HepG2 (cell line): ENCODE results near the gene MIEF1. TPM values are rescaled to one million over a fixed set of nuclear protein-coding genes. Genes with fewer than 3 reads are reported as not detected.

Source experiments
- ELF3 ChIP-seq: IDR thresholded peaks from 2 replicates; pipeline ENCODE4 v1.6.1; 2016; ENCODE audit warnings: missing genetic modification reagents, missing compliant biosample characterization
- ETV6 ChIP-seq: sonication (generic); formaldehyde crosslinking; conservative IDR thresholded peaks from 2 replicates; pipeline ENCODE4 v1.4.0; 2020; ENCODE audit warnings: missing genetic modification reagents
- GATA4 ChIP-seq: sonication (generic); IDR thresholded peaks from 2 replicates; pipeline ENCODE4 v1.6.1; 2016; ENCODE audit warnings: antibody characterized with exemption, low read depth, borderline replicate concordance
- JUN ChIP-seq: sonication (generic); formaldehyde crosslinking; IDR thresholded peaks from 2 replicates; pipeline ENCODE4 v1.4.0; 2020; ENCODE audit warnings: mild to moderate bottlenecking, missing genetic modification reagents
- KAT2B ChIP-seq: fragments of 150-350 bp; IDR thresholded peaks from 2 replicates; pipeline ENCODE4 v1.6.1; 2014; ENCODE audit warnings: low read depth, low read length, borderline replicate concordance
- MXI1 ChIP-seq: IDR thresholded peaks from 3 replicates; pipeline ENCODE4 v1.6.1; 2012; ENCODE audit warnings: low read depth, low read length, inconsistent platforms, borderline replicate concordance
- SSRP1 ChIP-seq: IDR thresholded peaks from 2 replicates; pipeline ENCODE4 v1.6.1; 2016; ENCODE audit warnings: control low read depth
- THAP11 ChIP-seq: IDR thresholded peaks from 2 replicates; pipeline ENCODE4 v1.6.1; 2016; ENCODE audit warnings: missing biosample characterization, missing genetic modification reagents
- ZNF10 ChIP-seq: sonication (generic); formaldehyde crosslinking; IDR thresholded peaks from 2 replicates; pipeline ENCODE4 v1.4.0; 2020; ENCODE audit warnings: mild to moderate bottlenecking, low read depth, missing genetic modification reagents, borderline replicate concordance
- ZNF326 ChIP-seq: sonication (generic); formaldehyde crosslinking; IDR thresholded peaks from 2 replicates; pipeline ENCODE4 v1.4.0; 2020; ENCODE audit warnings: missing genetic modification reagents, borderline replicate concordance
- ZNF773 ChIP-seq: sonication (generic); formaldehyde crosslinking; IDR thresholded peaks from 2 replicates; pipeline ENCODE4 v1.4.0; 2020; ENCODE audit warnings: missing genetic modification reagents, borderline replicate concordance
- ZNF879 ChIP-seq: sonication (generic); formaldehyde crosslinking; IDR thresholded peaks from 2 replicates; pipeline ENCODE4 v1.8.1; 2023; ENCODE audit warnings: missing genetic modification reagents
- ZSCAN12 ChIP-seq: sonication (generic); formaldehyde crosslinking; IDR thresholded peaks from 2 replicates; pipeline ENCODE4 v1.9.0; 2021; ENCODE audit warnings: mild to moderate bottlenecking, missing genetic modification reagents
- polyA plus RNA-seq, 8 experiments: library from polyadenylated mRNA; depleted of rRNA in 3 of 8; stranded (reverse) in 7 of 8; unstranded in 1 of 8; fragments of >200 nt; fragmentation: Illumina TruSeq in 4 of 8; extraction: Trizol in 4 of 8; gene quantifications; 2 replicates each; pipeline versions ENCODE4 v1.2.1 to v1.2.3, GENCODE V29; 2011 to 2016; ENCODE audit warnings: low read depth in 4 of 8, missing spikeins in 1 of 8, mixed read lengths in 1 of 8; ENCODE audit not compliant: insufficient read depth in 1 of 8
- total RNA-seq, 5 experiments: library from RNA; depleted of rRNA; stranded (reverse); fragments of >200 nt; fragmentation: Illumina TruSeq; extraction: Trizol; gene quantifications; 2 replicates each; pipeline ENCODE4 v1.2.3, GENCODE V29; 2016; ENCODE audit warnings: low read depth in 1 of 5
- TF ChIP-seq, protein P1 (sequence below): sonication (generic); formaldehyde crosslinking; IDR thresholded peaks from 2 replicates; pipeline ENCODE4 v1.8.0; 2022; ENCODE audit warnings: mild to moderate bottlenecking, missing genetic modification reagents; ENCODE audit not compliant: insufficient replicate concordance
- TF ChIP-seq, protein P2 (sequence below): sonication (generic); formaldehyde crosslinking; IDR thresholded peaks from 2 replicates; pipeline ENCODE4 v1.8.1; 2023; ENCODE audit warnings: mild to moderate bottlenecking, inconsistent platforms, moderate library complexity, missing genetic modification reagents, borderline replicate concordance
- TF ChIP-seq, protein P3 (sequence below): sonication (generic); formaldehyde crosslinking; IDR thresholded peaks from 2 replicates; pipeline ENCODE4 v1.5.0; 2020; ENCODE audit warnings: missing genetic modification reagents, mild to moderate bottlenecking, borderline replicate concordance
- TF ChIP-seq, protein P4 (sequence below): sonication (generic); formaldehyde crosslinking; IDR thresholded peaks from 2 replicates; pipeline ENCODE4 v1.4.0; 2020; ENCODE audit warnings: missing genetic modification reagents
- TF ChIP-seq, protein P5 (sequence below): sonication (generic); formaldehyde crosslinking; IDR thresholded peaks from 2 replicates; pipeline ENCODE4 v1.4.0; 2020; ENCODE audit warnings: missing genetic modification reagents
- TF ChIP-seq, protein P6 (sequence below): sonication (generic); formaldehyde crosslinking; IDR thresholded peaks from 2 replicates; pipeline ENCODE4 v1.9.0; 2021; ENCODE audit warnings: missing genetic modification reagents, borderline replicate concordance

Gene MIEF1
- total and polyA plus RNA-seq, 2 of the 13 experiments (the other 11 are each of a cell fraction or from before 2014, with no cell fraction given), result 21.7 to 34.8 TPM

DNA sequence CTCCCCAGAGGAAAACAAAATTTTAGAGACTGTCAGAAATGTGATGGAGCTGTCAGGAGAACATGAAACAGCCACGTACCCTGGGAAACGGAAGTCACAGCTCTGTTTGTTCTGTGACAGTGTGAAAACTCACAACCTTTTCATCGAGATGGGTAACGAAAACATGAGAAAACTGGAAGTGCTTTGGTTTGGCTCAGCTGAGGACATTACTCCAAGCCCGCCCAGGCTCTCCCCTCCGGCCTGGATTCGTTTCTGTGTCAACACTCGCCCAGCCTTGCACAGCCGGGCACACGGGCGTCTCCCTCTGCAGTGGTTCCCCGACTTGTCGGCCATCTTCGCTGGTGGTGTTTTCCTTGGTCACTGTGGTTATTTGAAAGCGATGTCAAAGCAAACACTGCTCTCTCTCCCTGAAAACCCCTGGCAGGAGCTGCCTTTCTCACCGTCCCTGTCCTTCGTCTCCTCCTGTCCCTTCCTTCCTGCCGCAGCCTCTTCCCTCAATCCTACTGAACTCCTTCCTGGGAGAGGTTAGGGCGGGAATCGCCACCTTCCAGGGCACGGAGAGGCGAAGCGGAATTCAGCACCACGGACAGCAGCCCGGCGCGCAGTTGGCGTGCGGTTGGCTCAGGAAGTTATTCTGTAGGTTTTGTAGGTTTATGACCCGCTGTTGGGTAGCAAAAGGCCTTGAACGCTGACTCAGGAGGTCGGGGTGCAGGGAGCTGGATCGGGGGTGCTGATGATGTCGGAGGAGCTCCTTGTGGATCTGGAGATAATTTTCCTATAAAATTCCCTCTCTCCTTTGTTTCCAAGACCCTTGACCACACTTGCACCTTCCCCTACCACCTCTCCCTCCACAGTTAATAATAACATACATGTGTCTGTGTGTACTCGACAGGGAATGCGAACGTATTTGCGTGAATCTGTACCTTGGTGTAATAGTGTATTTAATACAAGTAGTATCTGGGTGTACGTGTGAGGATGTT is 43.6 kb downstream of the MIEF1 start (continued):
- TF ChIP-seq, protein P1, sequence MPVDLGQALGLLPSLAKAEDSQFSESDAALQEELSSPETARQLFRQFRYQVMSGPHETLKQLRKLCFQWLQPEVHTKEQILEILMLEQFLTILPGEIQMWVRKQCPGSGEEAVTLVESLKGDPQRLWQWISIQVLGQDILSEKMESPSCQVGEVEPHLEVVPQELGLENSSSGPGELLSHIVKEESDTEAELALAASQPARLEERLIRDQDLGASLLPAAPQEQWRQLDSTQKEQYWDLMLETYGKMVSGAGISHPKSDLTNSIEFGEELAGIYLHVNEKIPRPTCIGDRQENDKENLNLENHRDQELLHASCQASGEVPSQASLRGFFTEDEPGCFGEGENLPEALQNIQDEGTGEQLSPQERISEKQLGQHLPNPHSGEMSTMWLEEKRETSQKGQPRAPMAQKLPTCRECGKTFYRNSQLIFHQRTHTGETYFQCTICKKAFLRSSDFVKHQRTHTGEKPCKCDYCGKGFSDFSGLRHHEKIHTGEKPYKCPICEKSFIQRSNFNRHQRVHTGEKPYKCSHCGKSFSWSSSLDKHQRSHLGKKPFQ, result peak; percentile 49
- TF ChIP-seq, protein P2, sequence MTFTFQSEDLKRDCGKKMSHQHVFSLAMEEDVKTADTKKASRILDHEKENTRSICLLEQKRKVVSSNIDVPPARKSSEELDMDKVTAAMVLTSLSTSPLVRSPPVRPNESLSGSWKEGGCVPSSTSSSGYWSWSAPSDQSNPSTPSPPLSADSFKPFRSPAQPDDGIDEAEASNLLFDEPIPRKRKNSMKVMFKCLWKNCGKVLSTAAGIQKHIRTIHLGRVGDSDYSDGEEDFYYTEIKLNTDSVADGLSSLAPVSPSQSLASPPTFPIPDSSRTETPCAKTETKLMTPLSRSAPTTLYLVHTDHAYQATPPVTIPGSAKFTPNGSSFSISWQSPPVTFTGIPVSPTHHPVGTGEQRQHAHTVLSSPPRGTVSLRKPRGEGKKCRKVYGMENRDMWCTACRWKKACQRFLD (CRISPR knock-in tag), result peak; percentile 58; the same call in 1 of the 2 replicates
- peak; percentile 94 for TF ChIP-seq ZSCAN12 (CRISPR knock-in tag)
- peak; percentile 54; the same call in 1 of the 3 replicates for TF ChIP-seq MXI1
- TF ChIP-seq, protein P3, sequence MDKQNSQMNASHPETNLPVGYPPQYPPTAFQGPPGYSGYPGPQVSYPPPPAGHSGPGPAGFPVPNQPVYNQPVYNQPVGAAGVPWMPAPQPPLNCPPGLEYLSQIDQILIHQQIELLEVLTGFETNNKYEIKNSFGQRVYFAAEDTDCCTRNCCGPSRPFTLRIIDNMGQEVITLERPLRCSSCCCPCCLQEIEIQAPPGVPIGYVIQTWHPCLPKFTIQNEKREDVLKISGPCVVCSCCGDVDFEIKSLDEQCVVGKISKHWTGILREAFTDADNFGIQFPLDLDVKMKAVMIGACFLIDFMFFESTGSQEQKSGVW (CRISPR knock-in tag), result no peak
- TF ChIP-seq, protein P4, sequence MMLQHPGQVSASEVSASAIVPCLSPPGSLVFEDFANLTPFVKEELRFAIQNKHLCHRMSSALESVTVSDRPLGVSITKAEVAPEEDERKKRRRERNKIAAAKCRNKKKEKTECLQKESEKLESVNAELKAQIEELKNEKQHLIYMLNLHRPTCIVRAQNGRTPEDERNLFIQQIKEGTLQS, result peak; percentile 74; the same call in 1 of the 2 replicates
- TF ChIP-seq ZNF10 (CRISPR knock-in tag), result no peak
- TF ChIP-seq, protein P5, sequence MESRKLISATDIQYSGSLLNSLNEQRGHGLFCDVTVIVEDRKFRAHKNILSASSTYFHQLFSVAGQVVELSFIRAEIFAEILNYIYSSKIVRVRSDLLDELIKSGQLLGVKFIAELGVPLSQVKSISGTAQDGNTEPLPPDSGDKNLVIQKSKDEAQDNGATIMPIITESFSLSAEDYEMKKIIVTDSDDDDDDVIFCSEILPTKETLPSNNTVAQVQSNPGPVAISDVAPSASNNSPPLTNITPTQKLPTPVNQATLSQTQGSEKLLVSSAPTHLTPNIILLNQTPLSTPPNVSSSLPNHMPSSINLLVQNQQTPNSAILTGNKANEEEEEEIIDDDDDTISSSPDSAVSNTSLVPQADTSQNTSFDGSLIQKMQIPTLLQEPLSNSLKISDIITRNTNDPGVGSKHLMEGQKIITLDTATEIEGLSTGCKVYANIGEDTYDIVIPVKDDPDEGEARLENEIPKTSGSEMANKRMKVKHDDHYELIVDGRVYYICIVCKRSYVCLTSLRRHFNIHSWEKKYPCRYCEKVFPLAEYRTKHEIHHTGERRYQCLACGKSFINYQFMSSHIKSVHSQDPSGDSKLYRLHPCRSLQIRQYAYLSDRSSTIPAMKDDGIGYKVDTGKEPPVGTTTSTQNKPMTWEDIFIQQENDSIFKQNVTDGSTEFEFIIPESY (CRISPR knock-in tag), result no peak
- TF ChIP-seq ELF3, result peak; percentile 73
- no peak for TF ChIP-seq JUN
- peak; percentile 83; the same call in 1 of the 2 replicates for TF ChIP-seq ZNF879
- TF ChIP-seq KAT2B, result no peak
- TF ChIP-seq ZNF326 (CRISPR knock-in tag), result no peak
- TF ChIP-seq THAP11 (CRISPR knock-in tag), result peak; percentile 61
- peak; percentile 96; the same call in 1 of the 2 replicates for TF ChIP-seq ZNF773 (CRISPR knock-in tag)
- peak; percentile 92 for TF ChIP-seq ETV6 (CRISPR knock-in tag)
- TF ChIP-seq, protein P6, sequence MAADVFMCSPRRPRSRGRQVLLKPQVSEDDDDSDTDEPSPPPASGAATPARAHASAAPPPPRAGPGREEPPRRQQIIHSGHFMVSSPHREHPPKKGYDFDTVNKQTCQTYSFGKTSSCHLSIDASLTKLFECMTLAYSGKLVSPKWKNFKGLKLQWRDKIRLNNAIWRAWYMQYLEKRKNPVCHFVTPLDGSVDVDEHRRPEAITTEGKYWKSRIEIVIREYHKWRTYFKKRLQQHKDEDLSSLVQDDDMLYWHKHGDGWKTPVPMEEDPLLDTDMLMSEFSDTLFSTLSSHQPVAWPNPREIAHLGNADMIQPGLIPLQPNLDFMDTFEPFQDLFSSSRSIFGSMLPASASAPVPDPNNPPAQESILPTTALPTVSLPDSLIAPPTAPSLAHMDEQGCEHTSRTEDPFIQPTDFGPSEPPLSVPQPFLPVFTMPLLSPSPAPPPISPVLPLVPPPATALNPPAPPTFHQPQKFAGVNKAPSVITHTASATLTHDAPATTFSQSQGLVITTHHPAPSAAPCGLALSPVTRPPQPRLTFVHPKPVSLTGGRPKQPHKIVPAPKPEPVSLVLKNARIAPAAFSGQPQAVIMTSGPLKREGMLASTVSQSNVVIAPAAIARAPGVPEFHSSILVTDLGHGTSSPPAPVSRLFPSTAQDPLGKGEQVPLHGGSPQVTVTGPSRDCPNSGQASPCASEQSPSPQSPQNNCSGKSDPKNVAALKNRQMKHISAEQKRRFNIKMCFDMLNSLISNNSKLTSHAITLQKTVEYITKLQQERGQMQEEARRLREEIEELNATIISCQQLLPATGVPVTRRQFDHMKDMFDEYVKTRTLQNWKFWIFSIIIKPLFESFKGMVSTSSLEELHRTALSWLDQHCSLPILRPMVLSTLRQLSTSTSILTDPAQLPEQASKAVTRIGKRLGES, result peak; percentile 86
- TF ChIP-seq SSRP1 (CRISPR knock-in tag), result no peak
- TF ChIP-seq GATA4, result no peak
